ENCODE measurements around the gene CARS2.

CARS2 gene

DNA sequence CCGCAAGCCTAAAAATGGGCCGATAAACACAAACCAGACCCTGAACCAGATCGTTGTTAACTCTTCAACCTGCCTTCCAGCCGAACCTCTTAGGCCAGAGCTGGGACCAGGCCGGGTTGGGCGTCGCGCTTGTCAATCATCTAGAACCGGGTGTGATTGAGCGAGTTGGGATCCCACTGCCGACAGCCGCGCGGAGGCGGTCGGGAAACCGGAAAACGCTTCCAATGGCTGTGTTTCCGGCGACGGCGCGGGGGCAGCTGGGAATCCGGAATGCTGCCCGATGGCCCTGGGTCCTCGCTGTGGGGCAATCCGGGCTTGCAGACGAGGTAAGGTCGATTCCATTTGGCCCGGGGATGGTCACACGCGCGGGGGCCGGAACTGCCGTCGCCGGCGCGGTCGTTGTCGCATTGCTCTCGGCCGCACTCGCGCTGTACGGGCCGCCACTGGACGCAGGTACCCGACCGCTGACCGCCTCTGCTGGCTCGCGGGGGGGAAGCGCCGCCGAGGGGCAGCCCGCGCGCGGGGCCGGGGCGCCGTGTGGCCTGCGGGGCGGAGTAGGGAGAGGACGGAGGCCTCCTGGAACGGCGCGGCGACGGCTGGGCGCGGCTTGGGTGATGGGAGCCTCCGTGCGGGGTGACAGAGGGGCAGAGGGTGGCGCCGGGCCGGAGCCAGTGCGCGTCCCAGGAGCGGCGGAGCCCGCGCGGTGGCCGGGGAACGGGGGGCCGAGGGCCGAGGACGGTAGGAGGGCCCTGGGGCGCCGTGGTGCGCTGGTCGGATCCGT lies 90.4 kb downstream of the CARS2 start, which contains the start of gene NAXD (continued):
- TF ChIP-seq, protein P1, sequence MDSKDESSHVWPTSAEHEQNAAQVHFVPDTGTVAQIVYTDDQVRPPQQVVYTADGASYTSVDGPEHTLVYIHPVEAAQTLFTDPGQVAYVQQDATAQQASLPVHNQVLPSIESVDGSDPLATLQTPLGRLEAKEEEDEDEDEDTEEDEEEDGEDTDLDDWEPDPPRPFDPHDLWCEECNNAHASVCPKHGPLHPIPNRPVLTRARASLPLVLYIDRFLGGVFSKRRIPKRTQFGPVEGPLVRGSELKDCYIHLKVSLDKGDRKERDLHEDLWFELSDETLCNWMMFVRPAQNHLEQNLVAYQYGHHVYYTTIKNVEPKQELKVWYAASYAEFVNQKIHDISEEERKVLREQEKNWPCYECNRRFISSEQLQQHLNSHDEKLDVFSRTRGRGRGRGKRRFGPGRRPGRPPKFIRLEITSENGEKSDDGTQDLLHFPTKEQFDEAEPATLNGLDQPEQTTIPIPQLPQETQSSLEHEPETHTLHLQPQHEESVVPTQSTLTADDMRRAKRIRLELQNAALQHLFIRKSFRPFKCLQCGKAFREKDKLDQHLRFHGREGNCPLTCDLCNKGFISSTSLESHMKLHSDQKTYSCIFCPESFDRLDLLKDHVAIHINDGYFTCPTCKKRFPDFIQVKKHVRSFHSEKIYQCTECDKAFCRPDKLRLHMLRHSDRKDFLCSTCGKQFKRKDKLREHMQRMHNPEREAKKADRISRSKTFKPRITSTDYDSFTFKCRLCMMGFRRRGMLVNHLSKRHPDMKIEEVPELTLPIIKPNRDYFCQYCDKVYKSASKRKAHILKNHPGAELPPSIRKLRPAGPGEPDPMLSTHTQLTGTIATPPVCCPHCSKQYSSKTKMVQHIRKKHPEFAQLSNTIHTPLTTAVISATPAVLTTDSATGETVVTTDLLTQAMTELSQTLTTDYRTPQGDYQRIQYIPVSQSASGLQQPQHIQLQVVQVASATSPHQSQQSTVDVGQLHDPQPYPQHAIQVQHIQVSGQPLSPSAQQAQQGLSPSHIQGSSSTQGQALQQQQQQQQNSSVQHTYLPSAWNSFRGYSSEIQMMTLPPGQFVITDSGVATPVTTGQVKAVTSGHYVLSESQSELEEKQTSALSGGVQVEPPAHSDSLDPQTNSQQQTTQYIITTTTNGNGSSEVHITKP (tag by site-specific recombination; IDR thresholded peaks at IDR 0.05) = peak; percentile 70
- peak; percentile 35 for TF ChIP-seq ZBTB8A (tag by site-specific recombination; IDR thresholded peaks at IDR 0.05)
- TF ChIP-seq, protein P2, sequence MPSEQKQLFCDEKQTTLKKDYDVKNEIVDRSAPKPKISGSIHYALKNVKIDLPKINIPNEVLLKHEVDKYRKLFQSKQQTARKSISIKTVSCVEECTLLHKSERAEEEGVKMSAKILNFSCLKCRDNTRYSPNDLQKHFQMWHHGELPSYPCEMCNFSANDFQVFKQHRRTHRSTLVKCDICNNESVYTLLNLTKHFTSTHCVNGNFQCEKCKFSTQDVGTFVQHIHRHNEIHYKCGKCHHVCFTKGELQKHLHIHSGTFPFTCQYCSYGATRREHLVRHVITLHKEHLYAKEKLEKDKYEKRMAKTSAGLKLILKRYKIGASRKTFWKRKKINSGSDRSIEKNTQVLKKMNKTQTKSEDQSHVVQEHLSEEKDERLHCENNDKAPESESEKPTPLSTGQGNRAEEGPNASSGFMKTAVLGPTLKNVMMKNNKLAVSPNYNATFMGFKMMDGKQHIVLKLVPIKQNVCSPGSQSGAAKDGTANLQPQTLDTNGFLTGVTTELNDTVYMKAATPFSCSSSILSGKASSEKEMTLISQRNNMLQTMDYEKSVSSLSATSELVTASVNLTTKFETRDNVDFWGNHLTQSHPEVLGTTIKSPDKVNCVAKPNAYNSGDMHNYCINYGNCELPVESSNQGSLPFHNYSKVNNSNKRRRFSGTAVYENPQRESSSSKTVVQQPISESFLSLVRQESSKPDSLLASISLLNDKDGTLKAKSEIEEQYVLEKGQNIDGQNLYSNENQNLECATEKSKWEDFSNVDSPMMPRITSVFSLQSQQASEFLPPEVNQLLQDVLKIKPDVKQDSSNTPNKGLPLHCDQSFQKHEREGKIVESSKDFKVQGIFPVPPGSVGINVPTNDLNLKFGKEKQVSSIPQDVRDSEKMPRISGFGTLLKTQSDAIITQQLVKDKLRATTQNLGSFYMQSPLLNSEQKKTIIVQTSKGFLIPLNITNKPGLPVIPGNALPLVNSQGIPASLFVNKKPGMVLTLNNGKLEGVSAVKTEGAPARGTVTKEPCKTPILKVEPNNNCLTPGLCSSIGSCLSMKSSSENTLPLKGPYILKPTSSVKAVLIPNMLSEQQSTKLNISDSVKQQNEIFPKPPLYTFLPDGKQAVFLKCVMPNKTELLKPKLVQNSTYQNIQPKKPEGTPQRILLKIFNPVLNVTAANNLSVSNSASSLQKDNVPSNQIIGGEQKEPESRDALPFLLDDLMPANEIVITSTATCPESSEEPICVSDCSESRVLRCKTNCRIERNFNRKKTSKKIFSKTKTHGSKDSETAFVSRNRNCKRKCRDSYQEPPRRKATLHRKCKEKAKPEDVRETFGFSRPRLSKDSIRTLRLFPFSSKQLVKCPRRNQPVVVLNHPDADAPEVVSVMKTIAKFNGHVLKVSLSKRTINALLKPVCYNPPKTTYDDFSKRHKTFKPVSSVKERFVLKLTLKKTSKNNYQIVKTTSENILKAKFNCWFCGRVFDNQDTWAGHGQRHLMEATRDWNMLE (tag by site-specific recombination; conservative IDR thresholded peaks at IDR 0.05; ENCODE audit: low read depth) = peak; percentile 97
- TF ChIP-seq, protein P3, sequence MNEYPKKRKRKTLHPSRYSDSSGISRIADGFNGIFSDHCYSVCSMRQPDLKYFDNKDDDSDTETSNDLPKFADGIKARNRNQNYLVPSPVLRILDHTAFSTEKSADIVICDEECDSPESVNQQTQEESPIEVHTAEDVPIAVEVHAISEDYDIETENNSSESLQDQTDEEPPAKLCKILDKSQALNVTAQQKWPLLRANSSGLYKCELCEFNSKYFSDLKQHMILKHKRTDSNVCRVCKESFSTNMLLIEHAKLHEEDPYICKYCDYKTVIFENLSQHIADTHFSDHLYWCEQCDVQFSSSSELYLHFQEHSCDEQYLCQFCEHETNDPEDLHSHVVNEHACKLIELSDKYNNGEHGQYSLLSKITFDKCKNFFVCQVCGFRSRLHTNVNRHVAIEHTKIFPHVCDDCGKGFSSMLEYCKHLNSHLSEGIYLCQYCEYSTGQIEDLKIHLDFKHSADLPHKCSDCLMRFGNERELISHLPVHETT (tag by site-specific recombination; IDR thresholded peaks at IDR 0.05) = 0 out of 2 replicates have a peak, but pooled peaks have one; percentile 20
- TF ChIP-seq ZNF2 (tag by site-specific recombination; IDR thresholded peaks at IDR 0.05) = no peak
- peak; percentile 68; the same call in 1 of the 2 replicates for TF ChIP-seq ZNF677 (tag by site-specific recombination; IDR thresholded peaks at IDR 0.05)
- TF ChIP-seq ZEB2 (tag by site-specific recombination; IDR thresholded peaks at IDR 0.05) = peak; percentile 86
- TF ChIP-seq, protein P4, sequence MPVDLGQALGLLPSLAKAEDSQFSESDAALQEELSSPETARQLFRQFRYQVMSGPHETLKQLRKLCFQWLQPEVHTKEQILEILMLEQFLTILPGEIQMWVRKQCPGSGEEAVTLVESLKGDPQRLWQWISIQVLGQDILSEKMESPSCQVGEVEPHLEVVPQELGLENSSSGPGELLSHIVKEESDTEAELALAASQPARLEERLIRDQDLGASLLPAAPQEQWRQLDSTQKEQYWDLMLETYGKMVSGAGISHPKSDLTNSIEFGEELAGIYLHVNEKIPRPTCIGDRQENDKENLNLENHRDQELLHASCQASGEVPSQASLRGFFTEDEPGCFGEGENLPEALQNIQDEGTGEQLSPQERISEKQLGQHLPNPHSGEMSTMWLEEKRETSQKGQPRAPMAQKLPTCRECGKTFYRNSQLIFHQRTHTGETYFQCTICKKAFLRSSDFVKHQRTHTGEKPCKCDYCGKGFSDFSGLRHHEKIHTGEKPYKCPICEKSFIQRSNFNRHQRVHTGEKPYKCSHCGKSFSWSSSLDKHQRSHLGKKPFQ (tag by site-specific recombination; IDR thresholded peaks at IDR 0.05) = peak; percentile 84
- TF ChIP-seq ZNF660 (tag by site-specific recombination; IDR thresholded peaks at IDR 0.05) = peak; percentile 47; the same call in 1 of the 2 replicates
- TF ChIP-seq, protein P5, sequence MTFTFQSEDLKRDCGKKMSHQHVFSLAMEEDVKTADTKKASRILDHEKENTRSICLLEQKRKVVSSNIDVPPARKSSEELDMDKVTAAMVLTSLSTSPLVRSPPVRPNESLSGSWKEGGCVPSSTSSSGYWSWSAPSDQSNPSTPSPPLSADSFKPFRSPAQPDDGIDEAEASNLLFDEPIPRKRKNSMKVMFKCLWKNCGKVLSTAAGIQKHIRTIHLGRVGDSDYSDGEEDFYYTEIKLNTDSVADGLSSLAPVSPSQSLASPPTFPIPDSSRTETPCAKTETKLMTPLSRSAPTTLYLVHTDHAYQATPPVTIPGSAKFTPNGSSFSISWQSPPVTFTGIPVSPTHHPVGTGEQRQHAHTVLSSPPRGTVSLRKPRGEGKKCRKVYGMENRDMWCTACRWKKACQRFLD (tag by site-specific recombination; IDR thresholded peaks at IDR 0.05) = no peak
- TF ChIP-seq ZFP69B (tag by site-specific recombination; IDR thresholded peaks at IDR 0.05) = no peak
- TF ChIP-seq, protein P6, sequence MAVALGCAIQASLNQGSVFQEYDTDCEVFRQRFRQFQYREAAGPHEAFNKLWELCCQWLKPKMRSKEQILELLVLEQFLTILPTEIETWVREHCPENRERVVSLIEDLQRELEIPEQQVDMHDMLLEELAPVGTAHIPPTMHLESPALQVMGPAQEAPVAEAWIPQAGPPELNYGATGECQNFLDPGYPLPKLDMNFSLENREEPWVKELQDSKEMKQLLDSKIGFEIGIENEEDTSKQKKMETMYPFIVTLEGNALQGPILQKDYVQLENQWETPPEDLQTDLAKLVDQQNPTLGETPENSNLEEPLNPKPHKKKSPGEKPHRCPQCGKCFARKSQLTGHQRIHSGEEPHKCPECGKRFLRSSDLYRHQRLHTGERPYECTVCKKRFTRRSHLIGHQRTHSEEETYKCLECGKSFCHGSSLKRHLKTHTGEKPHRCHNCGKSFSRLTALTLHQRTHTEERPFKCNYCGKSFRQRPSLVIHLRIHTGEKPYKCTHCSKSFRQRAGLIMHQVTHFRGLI (tag by site-specific recombination; IDR thresholded peaks at IDR 0.05) = peak; percentile 58; the same call in 1 of the 2 replicates
- TF ChIP-seq, protein P7, sequence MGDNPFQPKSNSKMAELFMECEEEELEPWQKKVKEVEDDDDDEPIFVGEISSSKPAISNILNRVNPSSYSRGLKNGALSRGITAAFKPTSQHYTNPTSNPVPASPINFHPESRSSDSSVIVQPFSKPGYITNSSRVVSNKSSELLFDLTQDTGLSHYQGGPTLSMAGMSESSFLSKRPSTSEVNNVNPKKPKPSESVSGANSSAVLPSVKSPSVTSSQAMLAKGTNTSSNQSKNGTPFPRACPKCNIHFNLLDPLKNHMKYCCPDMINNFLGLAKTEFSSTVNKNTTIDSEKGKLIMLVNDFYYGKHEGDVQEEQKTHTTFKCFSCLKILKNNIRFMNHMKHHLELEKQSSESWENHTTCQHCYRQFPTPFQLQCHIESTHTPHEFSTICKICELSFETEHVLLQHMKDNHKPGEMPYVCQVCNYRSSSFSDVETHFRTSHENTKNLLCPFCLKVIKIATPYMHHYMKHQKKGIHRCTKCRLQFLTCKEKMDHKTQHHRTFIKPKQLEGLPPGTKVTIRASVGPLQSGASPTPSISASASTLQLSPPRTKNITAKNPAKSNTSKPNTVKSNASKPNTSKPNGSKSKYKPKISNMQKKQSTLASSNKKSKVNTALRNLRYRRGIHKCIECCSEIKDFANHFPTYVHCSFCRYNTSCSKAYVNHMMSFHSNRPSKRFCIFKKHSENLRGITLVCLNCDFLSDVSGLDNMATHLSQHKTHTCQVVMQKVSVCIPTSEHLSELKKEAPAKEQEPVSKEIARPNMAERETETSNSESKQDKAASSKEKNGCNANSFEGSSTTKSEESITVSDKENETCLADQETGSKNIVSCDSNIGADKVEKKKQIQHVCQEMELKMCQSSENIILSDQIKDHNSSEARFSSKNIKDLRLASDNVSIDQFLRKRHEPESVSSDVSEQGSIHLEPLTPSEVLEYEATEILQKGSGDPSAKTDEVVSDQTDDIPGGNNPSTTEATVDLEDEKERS (tag by site-specific recombination; IDR thresholded peaks at IDR 0.05) = no peak
- TF ChIP-seq ZNF37A (tag by site-specific recombination; IDR thresholded peaks at IDR 0.05) = no peak
- TF ChIP-seq HOXA7 (CRISPR knock-in tag; IDR thresholded peaks at IDR 0.05; ENCODE audit: borderline replicate concordance) = no peak
- no peak for TF ChIP-seq ZNF747 (tag by site-specific recombination; IDR thresholded peaks at IDR 0.05)
- no peak for TF ChIP-seq ZNF621 (tag by site-specific recombination; IDR thresholded peaks at IDR 0.05)
- 0 out of 2 replicates have a peak, but pooled peaks have one; percentile 72 for TF ChIP-seq ZNF501 (tag by site-specific recombination; IDR thresholded peaks at IDR 0.05)
- TF ChIP-seq ZNF624 (tag by site-specific recombination; IDR thresholded peaks at IDR 0.05) = no peak
- TF ChIP-seq SP2 (tag by site-specific recombination; IDR thresholded peaks at IDR 0.05) = peak; percentile 93
- TF ChIP-seq ZNF561 (tag by site-specific recombination; IDR thresholded peaks at IDR 0.05; ENCODE audit: borderline replicate concordance) = peak; percentile 35; the same call in 1 of the 2 replicates

Measured in HEK293 (cell line).